GM12891 (cell line): Measurements from ENCODE around the gene NT5DC4.
A peak's percentile ranks its signal among the peaks of the same experiment; 100 is the strongest.

ENCODE experiments used
- PAX5 ChIP-seq: IDR thresholded peaks from 2 replicates; pipeline ENCODE4 v1.6.1; 2011; ENCODE audit warnings: low read length, moderate library complexity, mild to moderate bottlenecking; ENCODE audit not compliant: insufficient read depth, severe bottlenecking
- POLR2A ChIP-seq: IDR thresholded peaks from 2 replicates; pipeline ENCODE4 v1.6.1; 2011; ENCODE audit warnings: low read depth, low read length, control low read depth
- POLR2AphosphoS5 ChIP-seq: IDR thresholded peaks from 2 replicates; pipeline ENCODE4 v1.6.1; 2011; ENCODE audit warnings: low read depth, low read length, control low read depth
- SPI1 ChIP-seq: IDR thresholded peaks from 2 replicates; pipeline ENCODE4 v1.6.1; 2011; ENCODE audit warnings: low read depth, low read length, control low read depth
- TAF1 ChIP-seq: IDR thresholded peaks from 2 replicates; pipeline ENCODE4 v1.6.1; 2011; ENCODE audit warnings: low read depth, low read length, control low read depth

DNA sequence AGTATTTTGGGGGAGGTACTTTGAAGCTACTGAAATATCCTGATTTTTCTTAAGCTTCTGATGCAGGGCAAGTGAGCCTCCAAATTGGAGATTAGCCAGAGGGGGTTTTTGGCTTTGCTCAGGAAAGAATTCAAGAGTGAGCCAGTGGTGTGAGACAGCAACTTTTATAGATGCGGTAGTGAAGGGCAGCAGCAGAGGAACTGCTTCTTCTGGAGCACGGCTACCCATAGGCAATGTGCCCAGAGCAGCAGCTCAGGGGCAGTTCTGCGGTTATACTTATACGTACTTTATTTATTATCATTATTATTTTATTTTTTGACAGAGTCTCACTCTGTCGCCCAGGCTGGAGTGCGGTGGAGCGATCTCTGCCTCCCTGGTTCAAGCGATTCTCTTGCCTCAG, 19.8 kb upstream of the NT5DC4 start:
- TF ChIP-seq POLR2A (no peak), POLR2AphosphoS5 (no peak), PAX5 (no peak), TAF1 (no peak), SPI1 (peak; percentile 36; the same call in 1 of the 2 replicates)
